Measurements from ENCODE around the gene COL6A3.

COL6A3 gene

DNA sequence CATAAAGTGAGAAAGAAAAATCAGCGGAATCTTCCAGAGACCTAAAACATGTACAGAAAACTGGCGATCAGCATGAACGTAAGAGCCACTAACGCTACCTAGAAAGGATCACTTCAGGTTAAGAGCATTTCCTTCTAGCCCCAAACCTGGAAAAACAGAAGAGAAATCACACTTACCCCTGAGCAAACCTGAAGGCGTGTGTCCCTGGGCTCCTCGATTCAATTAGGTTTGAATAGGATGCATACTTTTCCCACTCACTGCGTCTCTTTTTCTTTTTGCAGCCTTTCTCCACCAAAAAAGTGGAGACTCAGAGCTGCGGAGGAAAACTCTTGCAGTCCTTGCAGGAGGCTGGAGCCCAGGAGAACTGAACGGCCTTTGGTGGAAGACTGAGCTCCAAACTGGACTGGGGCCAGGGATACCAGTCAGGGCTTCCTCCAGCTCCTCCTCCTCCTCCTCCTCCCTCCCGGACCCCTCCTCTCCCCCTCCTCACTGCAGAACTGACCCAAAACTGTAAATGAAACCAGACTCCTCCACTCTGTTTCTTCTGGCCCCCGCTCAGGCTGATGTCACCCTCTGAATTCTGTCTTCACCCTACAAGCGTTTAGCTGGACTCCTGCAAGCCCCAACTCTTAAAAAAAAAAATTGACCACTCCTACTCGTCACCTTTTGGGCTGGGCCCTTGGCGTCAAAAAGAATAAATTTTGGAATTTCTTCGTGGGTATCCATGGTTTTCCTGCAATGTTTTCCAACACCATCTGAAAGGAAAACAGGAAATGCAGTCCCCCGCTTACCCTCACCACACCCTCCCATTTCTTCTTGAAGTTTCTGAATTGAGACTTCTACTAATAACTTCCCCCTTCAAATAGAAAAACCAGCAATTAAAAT lies at the start of gene COL6A3:
Gene COL6A3, minus strand, starts transcription at position 388 of the 885 bp plus-strand sequence. CDS start 17,347 bp downstream, outside the sequence.
- DNase-seq (ENCODE audit: low spot score): no peak

GRCh38 chr2:237459741-237460174 lies 45.8 kb upstream of the COL6A3 start:
- no peak for DNase-seq (ENCODE audit: low spot score)

- DNase-seq (ENCODE audit: low spot score): no peak
Measured at GRCh38 chr2:237459226-237459625, 45.3 kb upstream of the COL6A3 start.

DNA sequence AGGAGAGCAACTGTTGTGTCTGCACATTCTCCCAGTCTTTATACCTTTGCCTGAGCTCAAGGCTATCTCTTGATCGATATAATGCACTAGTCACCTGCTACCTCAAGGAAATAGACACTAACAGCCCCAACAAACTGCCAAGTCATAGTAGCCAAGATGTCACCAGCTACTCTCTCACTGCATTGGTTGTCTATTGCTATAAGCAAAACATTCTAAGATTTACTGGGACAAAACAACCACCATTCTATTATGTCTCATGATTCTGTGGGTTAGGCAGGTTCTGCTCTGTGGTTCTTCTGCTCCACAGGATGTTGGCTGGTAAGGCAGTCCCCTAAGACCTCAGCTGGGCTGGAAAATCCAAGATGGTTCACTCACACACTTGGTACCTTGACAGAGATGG lies 44.6 kb upstream of the COL6A3 start:
- no peak for DNase-seq (ENCODE audit: low spot score)

GRCh38 chr2:237457388-237457941 lies 43.5 kb upstream of the COL6A3 start:
- no peak for DNase-seq (ENCODE audit: low spot score)

DNA sequence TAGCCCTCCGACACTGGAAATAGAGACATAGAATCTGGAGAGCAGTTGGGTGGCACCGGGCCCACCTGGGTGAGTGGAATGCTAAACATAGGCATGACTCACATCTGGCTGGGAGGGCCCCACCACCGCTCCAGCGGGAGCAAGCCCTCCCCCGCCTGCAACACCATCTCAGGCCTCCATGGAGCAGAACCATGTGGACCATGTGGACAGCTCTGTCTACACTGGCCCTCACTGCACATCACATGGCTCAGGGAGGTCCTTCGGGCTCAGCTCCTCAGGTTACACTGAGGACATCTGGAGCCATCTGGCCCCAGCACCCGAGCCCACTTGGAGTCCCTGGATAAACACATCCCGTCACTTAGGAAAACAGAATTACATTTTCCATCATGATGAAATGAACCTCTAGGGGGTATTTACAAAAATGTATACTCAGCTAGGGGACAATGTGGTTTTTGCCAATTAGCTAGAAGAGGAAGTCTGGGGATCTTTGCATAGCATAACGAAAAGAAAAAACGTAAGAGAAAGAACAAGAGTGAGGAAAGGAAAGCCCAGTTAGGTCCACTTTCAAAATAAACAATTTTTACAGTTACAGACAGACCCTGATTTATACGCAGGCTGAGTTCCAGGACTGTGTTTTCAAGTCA lies 42.4 kb upstream of the COL6A3 start:
- DNase-seq (ENCODE audit: low spot score): no peak

DNA sequence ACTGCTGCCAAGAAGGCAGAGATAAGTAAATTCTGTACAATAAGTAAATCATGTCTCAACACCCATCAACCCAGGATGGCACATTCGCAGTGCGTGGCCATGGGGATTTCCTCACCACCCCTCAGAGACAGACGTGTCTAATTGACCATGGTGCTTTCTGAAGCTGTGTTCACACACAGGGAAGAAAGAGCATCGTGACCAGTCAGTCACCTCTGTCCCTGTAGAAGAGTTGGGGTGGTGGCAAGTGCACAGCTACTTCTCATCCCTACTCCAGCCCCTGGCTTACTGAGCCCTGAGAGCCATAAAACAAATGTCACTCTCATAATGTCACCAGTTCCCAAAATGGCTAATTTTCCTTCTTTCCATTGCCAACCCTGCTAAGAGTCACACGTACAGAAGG lies 41.8 kb upstream of the COL6A3 start:
- no peak for DNase-seq (ENCODE audit: low spot score)

- no peak for DNase-seq (ENCODE audit: low spot score)
Measured at GRCh38 chr2:237453671-237454070, 39.7 kb upstream of the COL6A3 start.

- DNase-seq (ENCODE audit: low spot score): no peak
Measured at GRCh38 chr2:237452861-237453260, 38.9 kb upstream of the COL6A3 start.

DNA sequence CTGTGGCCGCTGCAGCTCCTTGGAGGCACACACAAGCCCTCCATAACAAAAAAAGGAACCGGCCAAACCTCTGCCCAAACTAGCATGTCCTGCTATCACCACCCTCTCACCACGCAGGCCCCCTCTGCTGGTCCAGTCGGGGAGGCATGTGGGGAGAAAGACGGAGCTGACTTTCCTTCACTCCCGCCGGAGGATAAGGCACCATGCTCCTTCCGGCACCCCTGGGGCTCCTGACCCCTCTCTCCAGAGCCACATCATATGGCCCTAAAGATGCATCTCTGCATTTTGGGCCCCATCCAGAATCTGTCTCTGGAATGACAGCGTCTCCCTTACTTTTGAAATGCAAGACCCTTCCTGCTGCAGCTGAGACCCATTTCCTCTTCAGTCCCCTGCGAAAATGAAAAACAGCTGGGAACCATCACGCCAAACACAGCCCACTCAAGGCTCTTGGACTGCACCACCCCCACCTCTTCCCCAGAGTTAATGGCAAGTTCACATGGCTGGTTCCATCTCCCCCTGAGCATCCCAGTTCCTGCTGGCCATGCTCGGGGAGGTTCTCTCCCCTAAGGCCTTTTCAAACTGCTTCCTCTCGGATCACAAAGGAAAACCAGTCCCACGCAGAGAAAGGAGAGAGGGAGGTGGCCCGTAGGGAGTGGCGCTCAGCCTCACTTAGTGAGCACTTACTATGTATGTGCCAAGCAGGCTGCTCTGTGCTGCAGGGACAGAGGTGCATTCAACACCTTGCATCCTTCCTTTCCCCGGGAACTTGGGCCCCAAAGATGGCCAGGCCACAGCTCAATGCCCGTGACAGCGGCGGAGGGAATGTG lies 37.9 kb upstream of the COL6A3 start:
- DNase-seq (ENCODE audit: low spot score): no peak

- DNase-seq (ENCODE audit: low spot score): no peak
Measured at GRCh38 chr2:237450583-237450982, 36.6 kb upstream of the COL6A3 start.

- no peak for DNase-seq (ENCODE audit: low spot score)
Measured at GRCh38 chr2:237450108-237450507, 36.1 kb upstream of the COL6A3 start.

GRCh38 chr2:237449193-237449881 lies 35.4 kb upstream of the COL6A3 start:
- DNase-seq (ENCODE audit: low spot score): no peak

GRCh38 chr2:237448626-237449025 lies 34.7 kb upstream of the COL6A3 start:
- DNase-seq (ENCODE audit: low spot score): no peak

GRCh38 chr2:237448171-237448570 lies 34.2 kb upstream of the COL6A3 start:
- no peak for DNase-seq (ENCODE audit: low spot score)

DNA sequence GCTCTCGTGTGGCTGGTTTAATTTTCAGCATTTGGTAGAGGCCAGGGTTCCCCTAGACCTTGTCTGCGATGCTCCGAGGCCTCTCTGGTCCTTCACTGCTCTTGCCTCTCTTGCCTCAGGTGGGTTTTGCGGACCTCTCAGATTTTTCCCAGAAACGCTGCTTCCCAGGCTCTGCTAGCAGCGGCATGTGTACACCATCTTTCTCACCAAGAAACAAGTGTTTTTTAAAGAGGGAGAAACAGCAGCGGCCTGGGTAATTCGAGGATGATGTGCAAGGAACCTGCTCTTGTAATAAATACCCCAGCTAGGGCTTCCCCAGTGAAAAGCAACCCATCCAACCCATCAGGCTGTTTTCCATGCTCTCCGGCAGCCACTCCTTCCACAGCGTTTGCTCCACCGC lies 33.5 kb upstream of the COL6A3 start:
- DNase-seq (ENCODE audit: low spot score): no peak

DNA sequence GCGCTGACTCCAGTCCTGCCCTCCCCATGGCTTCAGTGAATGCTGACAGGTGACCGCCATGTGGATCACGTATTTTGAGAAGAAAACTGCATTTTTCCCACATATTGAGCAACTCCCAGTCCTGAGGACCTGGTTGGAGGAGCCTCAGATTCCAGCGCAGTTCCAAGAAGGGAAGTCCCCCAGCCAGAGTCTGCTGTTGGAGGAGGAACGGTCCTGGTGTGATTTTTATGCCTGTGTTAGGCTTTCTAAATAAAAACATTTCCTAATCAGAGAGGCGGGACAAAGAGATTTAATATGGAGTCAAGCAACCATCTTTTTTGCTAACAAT lies 32.3 kb upstream of the COL6A3 start:
- DNase-seq (ENCODE audit: low spot score): no peak

GRCh38 chr2:237445611-237446337 lies 31.8 kb upstream of the COL6A3 start:
- DNase-seq (ENCODE audit: low spot score): no peak

DNA sequence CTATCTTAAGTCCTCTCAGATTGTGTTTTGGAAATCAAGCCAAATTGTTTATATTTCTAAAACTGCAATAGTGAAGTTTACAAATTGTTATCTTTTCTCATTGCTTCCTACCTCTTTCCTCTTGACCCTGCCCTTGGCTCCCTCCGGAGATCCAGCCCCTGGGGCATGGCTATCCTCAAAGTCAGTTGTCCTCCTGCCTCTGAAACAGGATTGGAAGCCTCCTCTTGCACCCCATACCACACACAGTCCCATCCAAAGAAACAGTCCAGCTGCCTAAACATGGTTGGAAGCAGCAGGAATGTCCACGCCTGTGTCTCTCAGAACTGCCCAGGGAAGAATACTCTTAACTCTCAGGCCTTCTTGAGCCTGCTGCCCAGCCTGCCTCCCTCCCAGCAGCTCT lies 30.1 kb upstream of the COL6A3 start:
- DNase-seq (ENCODE audit: low spot score): no peak

DNA sequence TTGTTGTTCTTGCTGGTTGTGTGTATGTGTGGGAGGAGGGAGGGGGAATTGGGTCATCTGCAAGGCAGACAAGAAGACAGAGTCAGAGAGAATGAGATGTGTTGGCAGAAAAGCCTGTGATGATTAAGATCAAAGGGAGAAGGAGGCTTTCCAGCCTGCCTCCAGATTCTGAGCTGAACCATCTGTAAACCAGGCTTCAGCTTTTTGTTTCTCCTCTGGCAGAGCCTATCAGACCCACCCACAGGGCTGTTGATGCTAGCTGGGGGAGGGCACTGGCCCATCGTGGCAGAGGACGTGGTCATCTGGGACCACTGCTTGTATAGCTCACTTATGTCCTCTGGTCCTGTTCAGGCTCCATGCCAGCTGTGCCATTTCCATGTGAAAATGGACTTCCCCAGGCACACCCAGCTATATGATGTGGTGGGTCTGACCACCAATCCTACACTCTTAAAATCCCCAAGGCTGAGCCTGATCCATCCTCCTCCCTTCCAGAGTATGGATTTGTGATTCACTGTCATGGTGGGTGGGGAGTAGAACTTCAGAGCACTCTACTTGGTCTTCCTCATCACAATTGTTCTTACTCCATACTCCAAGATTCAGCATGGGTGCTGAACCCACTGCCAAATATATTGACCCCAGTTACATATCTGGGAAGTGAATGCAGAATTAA lies 27.8 kb upstream of the COL6A3 start:
- no peak for DNase-seq (ENCODE audit: low spot score)
